ENCODE data around the gene SFI1. TPM values are rescaled to one million over a fixed set of nuclear protein-coding genes. Genes with fewer than 3 reads are reported as not detected.

SFI1 gene
- total and polyA plus RNA-seq, 2 of the 8 experiments (the other 6 are each of a cell fraction or from before 2014, with no cell fraction given), result 10.4 to 30.1 TPM

DNA sequence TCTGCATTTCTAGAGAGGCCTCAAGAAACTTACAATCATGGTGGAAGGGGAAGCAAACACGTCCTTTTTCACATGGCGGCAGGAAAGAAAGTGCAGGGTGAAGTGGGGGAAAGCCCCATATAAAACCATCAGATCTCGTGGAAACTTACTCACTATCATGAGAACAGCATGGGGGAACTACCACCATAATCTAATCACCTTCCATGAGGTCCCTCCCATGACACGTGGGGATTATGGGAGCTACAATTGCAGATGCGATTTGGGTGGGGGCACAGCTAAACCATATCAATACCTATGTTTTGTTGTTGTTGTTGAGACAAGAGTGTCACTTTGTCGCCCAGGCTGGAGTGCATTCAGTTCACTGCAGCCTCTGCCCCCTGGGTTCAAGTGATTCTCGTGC lies 29.9 kb downstream of the SFI1 start:
- H3K4me2 ChIP-seq (ENCODE audit: insufficient read depth in 1 of 2, low read depth in 2 of 2, low read length in 2 of 2), result no peak overlapping the region
- H3K18ac ChIP-seq (ENCODE audit: extremely low read depth, low read length), result no peak overlapping the region
- H3K9me3 ChIP-seq (ENCODE audit: insufficient read depth in 2 of 2, low read depth in 1 of 2, low read length in 1 of 2), result no peaks in the 10 kb centered on the region
- H2AFZ ChIP-seq (ENCODE audit: low read length), result no peak overlapping the region
- H4K8ac ChIP-seq (ENCODE audit: extremely low read depth, insufficient read depth, low read length), result no peak overlapping the region
- no peaks in the 10 kb centered on the region for H3K79me1 ChIP-seq (ENCODE audit: low read depth, low read length)
- no peak overlapping the region for H2BK15ac ChIP-seq (ENCODE audit: low read length)
- H2BK12ac ChIP-seq (ENCODE audit: low read depth, low read length), result no peak overlapping the region
- no peak overlapping the region for H3K9ac ChIP-seq (replicated peaks in 1 of 4; ENCODE audit: extremely low read depth in 1 of 4, low read depth in 3 of 4, low read length in 3 of 4)
- whole genome bisulfite sequencing, 2 experiments (ENCODE audit: extremely low coverage in 1 of 2, insufficient coverage in 1 of 2, insufficient read length in 1 of 2, insufficient replicate concordance in 2 of 2, low coverage in 1 of 2, low lambda C conversion rate in 2 of 2, missing lambda C conversion rate in 1 of 2), result 92% methylated on average over 7 of the region's 7 CpGs; no CpG with 5 or more reads in 1 of the 2 experiments
- H2BK5ac ChIP-seq (ENCODE audit: low read depth, low read length), result no peak overlapping the region
- DNase-seq (ENCODE audit: low read depth in 1 of 2, low spot score in 2 of 2) (no peak), FAIRE-seq (no peak)
- H3K23me2 ChIP-seq (ENCODE audit: low read depth, low read length), result no peaks in the 10 kb centered on the region
- no peak overlapping the region for H4K5ac ChIP-seq (ENCODE audit: insufficient read length, low read depth, low read length)
- H3K36me3 ChIP-seq (ENCODE audit: control insufficient read depth in 2 of 4, insufficient read depth in 4 of 4, low read length in 3 of 4), result no peaks in the 10 kb centered on the region
- no peak overlapping the region for H3K23ac ChIP-seq (ENCODE audit: insufficient read length)
- no peak overlapping the region for H3K4ac ChIP-seq (replicated peaks; ENCODE audit: insufficient read length, low read depth, low read length)
- no peak overlapping the region for H3K4me3 ChIP-seq (ENCODE audit: extremely low read depth in 1 of 4, insufficient read depth in 2 of 4, low read depth in 3 of 4, low read length in 4 of 4)
- POLR2A ChIA-PET (ENCODE audit: partially characterized antibody), result no interaction called here
- H3K27ac ChIP-seq (ENCODE audit: low read depth, low read length), result no peak overlapping the region
- H4K20me1 ChIP-seq (replicated peaks in 1 of 2; ENCODE audit: control insufficient read depth in 1 of 2, insufficient read depth in 2 of 2, low read length in 2 of 2), result no peaks in the 10 kb centered on the region
- H2BK120ac ChIP-seq (replicated peaks; ENCODE audit: low read depth, low read length), result no peak overlapping the region
- H3K56ac ChIP-seq (replicated peaks; ENCODE audit: insufficient read length, low read depth, low read length), result no peak overlapping the region
- H3K27me3 ChIP-seq (replicated peaks in 1 of 4; ENCODE audit: control insufficient read depth in 3 of 4, extremely low read depth in 1 of 4, insufficient read depth in 3 of 4, low read length in 3 of 4), result peaks cover 0 to under 1% (median 0%) of the 10 kb centered on the region in 4 experiments; a peak in 1 of 7 replicates
- H4K91ac ChIP-seq (replicated peaks; ENCODE audit: insufficient read length, low read length), result no peak overlapping the region
- no peak overlapping the region for H2AK5ac ChIP-seq (ENCODE audit: low read depth, low read length)
- no peak overlapping the region for H2BK20ac ChIP-seq (ENCODE audit: low read length)
- no peak overlapping the region for H3K14ac ChIP-seq (ENCODE audit: insufficient read length)
- CTCF ChIA-PET (ENCODE audit: partially characterized antibody), result interaction anchor here (1.5 to 1.6 kb wide), 2 partner anchors 8 to 11 kb away, joined by 4 read pairs; no protein-coding TSS in a partner anchor
- H3K4me1 ChIP-seq (replicated peaks in 1 of 4; ENCODE audit: control insufficient read depth in 3 of 4, insufficient read depth in 4 of 4, low read length in 3 of 4), result no peaks in the 10 kb centered on the region
- TF ChIP-seq SIX5 (IDR thresholded peaks at IDR 0.05; ENCODE audit: low read depth, low read length) (no peak), CBX8 (IDR thresholded peaks at IDR 0.05; ENCODE audit: borderline replicate concordance, low read depth, low read length) (no peak), GABPA (IDR thresholded peaks at IDR 0.05; ENCODE audit: borderline replicate concordance, insufficient read depth, low read length) (no peak), HDAC2 (IDR thresholded peaks at IDR 0.05; ENCODE audit: borderline replicate concordance in 1 of 2, low read depth in 2 of 2, low read length in 2 of 2) (no peak), CBX5 (IDR thresholded peaks at IDR 0.05; ENCODE audit: low read depth, low read length) (no peak), SP4 (IDR thresholded peaks at IDR 0.05; ENCODE audit: low read length) (no peak)
- TF ChIP-seq, protein P1, sequence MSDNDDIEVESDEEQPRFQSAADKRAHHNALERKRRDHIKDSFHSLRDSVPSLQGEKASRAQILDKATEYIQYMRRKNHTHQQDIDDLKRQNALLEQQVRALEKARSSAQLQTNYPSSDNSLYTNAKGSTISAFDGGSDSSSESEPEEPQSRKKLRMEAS (IDR thresholded peaks at IDR 0.05), result no peak
- H3K79me2 ChIP-seq (ENCODE audit: control insufficient read depth in 1 of 2, insufficient read depth in 2 of 2, low read length in 2 of 2), result no peaks in the 10 kb centered on the region
